KOPT-K1 (cell line): ENCODE results near the gene PTPRN2.
"Not testable (repeated sequence)": the region's sequence is repeated elsewhere in the genome, so short reads cannot be mapped to it uniquely, and the experiment has no call there.

Source experiments
- H3K27ac ChIP-seq: fragments of 200-600 bp; sonication (generic); 2 replicates; pipeline ENCODE4 v1.5.1; 2016; ENCODE audit warnings: antibody characterized with exemption, mild to moderate bottlenecking, low read depth, low read length; ENCODE audit not compliant: poor library complexity, severe bottlenecking
- H3K36me3 ChIP-seq: fragments of 200-600 bp; sonication (generic); 2 replicates; pipeline ENCODE4 v1.5.1; 2017; ENCODE audit warnings: antibody characterized with exemption, mild to moderate bottlenecking, low read length, moderate library complexity; ENCODE audit not compliant: insufficient read depth
- H3K9me3 ChIP-seq: fragments of 200-600 bp; sonication (generic); 2 replicates; pipeline ENCODE4 v1.5.1; 2017; ENCODE audit warnings: antibody characterized with exemption, low read length, mild to moderate bottlenecking; ENCODE audit not compliant: insufficient read depth, poor library complexity, severe bottlenecking

Gene PTPRN2

DNA sequence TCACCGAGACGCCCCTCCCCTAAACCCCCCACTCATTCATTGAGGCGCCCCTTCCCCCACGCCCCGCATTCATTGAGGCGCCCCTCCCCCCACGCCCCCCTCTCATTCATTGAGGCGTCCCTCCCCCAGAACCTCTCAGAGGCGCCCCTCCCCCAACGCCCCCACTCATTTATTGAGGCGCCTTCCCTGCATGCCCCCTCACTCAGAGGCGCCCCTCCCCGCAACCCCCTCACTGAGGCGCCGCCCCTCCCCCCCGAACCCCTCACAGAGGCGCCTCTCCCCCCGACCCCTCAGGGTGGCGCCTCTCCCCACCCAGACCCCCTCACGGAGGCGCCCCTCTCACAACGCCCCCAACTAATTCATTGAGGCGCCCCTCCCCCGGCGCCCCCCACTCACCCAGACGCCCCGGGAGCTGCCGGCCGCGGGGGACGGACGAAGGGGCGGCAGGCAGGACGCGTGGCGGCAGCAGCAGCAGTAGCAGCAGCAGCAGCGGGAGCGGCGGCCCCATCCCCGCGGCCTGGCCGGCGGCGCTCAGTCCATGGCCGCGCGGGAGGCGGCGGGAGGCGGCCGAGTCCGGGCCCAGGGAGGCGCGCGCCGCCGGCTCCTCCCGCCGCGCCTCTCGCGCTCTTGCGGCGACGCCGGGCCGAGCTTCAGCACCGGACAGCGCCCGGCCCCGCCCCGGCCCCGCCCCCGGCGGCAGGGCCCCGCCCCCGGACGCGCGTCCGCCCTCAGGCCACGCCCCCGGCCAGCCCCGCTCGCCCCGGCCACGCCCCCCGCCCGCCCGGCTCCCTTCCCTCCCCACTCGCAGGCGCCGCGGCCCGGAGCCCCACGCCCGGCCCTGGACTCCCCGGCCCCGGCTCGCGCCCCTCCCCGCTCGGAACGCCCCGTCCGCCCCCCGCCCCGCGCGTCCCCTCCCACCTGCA lies at the start of gene PTPRN2:
PTPRN2 (minus strand) TSS at position 662 of the 923 bp plus-strand sequence.
- Histone ChIP-seq H3K27ac (no peak within 1 kb of the TSS), H3K36me3 (no peaks in the 10 kb centered on the region), H3K9me3 (no peaks in the 10 kb centered on the region)

DNA sequence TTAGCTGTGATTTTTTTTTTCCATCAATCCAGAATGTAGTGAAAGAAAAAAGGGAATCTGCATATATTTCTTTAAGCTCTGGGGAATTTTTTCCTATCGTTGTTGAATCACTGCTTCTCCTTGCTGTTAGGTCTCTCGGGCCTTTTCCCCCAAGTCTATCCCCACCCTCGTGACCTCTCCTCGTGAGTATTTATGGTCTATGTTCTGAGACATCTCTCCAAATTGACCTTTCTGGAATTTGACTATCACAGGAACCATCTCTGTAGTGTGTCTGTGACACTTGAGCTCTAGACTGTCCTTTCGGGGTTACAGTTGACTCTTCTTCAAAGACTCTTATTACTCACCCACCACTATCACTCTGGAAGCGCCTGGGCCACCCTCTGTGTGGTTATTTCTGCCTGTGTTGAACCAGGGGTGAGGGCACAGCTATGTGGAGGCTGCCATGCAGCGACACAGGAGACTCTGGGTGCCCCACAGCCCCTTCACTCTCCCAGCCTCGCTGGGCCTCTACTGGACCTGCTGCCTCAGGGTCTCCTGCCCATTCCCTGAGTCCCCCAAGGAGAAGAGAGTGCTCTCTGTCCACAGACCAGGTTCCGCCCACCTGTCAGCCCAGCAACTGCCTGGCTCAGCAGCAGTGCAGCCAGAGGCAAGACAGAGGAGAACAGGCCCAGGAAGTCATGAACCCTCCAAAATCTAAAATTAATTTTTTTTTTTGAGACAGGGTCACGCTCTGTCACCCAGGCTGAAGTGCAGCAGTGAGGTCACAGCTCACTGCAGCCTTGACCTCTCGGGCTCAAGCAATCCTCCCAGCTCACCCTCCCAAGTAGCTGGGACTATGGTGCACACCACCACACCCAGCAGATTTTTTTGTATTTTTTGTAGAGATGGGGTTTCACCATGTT lies 45.7 kb upstream of the PTPRN2 start:
- Histone ChIP-seq H3K36me3 (peaks cover 100% of the 10 kb centered on the region), H3K27ac (no peak overlapping the region), H3K9me3 (no peaks in the 10 kb centered on the region)

DNA sequence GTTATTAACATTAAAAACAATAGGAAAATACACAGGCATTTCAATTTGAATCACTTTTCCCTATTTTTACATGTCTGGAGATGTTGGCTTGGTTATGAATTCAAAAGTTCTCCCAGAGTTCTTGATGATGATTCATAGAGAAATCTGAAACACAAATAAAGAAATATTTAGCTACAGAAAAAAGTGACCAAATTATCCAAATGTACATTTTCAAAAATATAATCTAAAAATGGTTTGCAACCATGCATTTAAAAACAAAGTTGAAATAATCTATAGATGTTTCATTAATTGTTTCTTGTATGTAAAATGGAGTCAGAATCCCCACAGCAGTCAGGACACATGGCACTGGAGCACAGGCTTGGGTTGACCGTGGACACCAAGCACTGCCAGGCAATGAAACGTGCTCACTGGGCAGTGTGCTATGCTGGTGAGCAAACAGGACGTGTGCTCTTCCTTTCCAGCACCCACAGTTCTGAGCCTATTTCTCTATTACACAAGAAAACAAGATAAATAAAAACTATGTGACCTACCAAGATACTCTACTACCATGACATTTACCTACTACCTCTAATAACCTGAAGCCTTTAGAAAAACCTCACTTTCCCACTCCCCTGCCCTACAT lies 44.1 kb upstream of the PTPRN2 start:
- no peak overlapping the region for H3K27ac ChIP-seq
- H3K36me3 ChIP-seq, result peaks cover 100% of the 10 kb centered on the region
- no peaks in the 10 kb centered on the region for H3K9me3 ChIP-seq

DNA sequence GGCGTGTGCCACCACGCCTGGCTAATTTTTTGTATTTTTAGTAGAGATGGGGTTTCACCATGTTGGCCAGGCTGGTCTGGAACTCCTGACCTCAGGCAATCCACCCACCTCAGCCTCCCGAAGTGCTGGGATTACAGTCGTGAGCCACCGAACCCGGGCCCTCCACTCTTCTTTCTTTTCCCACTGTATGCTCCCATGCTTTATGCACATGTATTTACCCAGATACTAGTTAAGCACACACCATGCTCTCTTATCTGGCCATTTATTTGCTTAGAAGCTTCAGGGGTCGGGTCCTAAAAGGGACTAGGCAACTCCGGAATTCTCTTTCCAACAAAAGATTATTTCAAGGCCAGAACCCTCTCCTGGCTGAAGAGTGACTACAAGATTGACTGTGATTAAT lies 38.7 kb upstream of the PTPRN2 start:
- peaks cover 97% of the 10 kb centered on the region for H3K36me3 ChIP-seq
- not testable (repeated sequence) for H3K9me3 ChIP-seq, H3K27ac ChIP-seq

DNA sequence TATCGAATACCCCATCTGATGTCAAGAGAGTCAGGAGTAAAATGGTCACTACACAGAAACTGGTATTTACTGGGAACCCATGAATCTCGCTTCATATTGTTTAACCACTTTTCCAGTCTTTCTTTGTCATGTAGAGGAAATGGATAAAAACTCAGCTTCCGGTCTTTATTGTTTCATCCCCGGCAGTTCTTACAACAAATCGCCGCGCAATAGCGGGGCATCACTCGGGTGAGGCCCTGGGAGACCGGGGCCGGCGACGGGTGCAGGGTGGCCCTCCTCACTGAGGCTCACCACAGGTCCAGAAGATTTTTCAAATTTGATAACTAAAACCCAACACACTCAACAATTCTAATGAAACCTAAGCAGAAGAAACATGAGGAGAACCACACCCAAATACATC lies 35.6 kb upstream of the PTPRN2 start:
- Histone ChIP-seq H3K27ac (no peak overlapping the region), H3K9me3 (no peaks in the 10 kb centered on the region), H3K36me3 (peaks cover 81% of the 10 kb centered on the region)

DNA sequence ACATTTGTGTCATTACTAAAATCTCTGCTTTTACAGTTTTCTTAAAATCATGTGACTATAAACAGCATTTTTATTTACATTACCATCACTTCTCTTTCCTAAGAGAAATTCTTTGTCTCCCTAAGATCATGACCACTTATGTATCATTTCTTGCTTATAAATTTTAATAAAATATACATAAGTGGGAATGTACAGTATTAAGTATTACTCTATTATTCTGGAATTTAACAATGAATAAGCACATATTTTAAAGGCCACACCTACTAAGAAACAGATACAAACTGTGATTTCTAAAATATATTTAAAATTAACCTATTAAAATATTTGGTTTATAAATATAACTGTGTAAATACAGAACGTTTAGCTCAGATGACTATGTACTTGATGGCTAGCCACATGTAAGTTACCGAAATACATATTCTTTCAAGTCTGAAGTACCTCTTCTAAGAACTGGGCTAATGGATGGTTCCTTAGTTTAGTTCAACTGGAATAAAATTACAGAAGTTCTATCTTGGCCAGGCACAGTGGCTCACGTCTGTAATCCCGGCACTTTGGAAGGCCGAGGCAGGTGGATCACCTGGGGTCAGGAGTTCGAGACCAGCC lies 33.3 kb upstream of the PTPRN2 start:
- H3K9me3 ChIP-seq, result no peaks in the 10 kb centered on the region
- H3K36me3 ChIP-seq, result peaks cover 81% of the 10 kb centered on the region

DNA sequence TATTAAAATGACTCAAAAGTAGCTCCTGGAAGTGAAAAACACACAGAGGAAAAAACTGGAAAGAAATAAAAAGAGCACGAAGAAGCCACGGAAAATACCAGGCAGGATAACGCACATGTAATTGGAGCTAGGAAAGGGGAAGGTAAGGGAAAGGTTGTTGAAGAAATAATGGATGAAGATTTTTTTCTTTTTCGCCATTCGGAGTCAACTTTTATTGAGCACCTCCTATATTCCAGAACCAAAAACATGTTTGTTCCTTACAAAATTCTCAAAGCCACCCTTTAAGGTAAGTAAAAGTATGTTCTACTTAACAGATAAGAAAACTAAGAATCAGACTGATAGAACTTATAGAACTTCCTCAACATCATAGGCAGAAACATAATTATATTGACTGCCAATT lies 32.8 kb upstream of the PTPRN2 start:
- Histone ChIP-seq H3K27ac (no peak overlapping the region), H3K36me3 (peaks cover 81% of the 10 kb centered on the region), H3K9me3 (no peaks in the 10 kb centered on the region)

More for the DNA sequence above, 33.3 kb upstream of the PTPRN2 start:
- H3K27ac ChIP-seq, result no peak overlapping the region

DNA sequence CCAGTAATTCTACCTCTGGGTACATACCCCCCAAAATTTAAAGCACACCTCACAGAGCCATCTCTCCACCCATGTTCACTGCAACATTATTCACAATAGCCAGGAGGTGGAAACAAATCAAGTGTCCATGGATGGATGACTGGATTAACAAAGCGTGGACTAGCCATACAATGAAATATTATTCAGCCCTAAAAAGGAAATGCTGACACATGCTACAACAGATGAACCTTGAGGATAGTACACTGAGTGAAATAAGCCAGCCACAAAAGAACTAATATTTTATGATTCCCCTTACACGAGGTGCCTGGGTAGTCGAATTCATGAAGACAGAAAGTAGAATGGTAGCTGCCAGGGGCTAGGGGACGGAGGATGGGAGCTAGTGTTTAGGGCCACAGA lies 31.1 kb upstream of the PTPRN2 start:
- Histone ChIP-seq H3K36me3 (peaks cover 76% of the 10 kb centered on the region), H3K27ac (no peak overlapping the region), H3K9me3 (no peaks in the 10 kb centered on the region)

DNA sequence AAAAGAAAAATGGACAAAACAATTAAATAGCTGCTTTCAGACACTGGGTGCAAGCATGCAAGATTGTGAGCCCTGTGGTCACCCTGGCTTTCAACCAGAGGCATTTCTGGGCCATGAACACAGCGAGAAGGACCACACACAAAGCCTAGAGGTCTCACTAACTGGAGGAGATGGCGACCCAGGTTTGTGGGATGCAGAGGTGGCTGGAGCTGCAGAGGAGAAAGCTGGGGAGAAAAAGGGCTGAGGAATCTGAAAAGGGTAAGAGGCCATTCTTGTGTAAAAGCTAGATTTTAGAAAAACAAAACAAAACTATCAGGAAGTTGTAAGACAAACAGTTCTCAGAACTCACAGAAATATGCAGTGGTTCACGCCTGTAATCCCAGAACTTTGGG lies 30.1 kb upstream of the PTPRN2 start:
- no peaks in the 10 kb centered on the region for H3K9me3 ChIP-seq
- H3K36me3 ChIP-seq, result peaks cover 76% of the 10 kb centered on the region
- no peak overlapping the region for H3K27ac ChIP-seq

DNA sequence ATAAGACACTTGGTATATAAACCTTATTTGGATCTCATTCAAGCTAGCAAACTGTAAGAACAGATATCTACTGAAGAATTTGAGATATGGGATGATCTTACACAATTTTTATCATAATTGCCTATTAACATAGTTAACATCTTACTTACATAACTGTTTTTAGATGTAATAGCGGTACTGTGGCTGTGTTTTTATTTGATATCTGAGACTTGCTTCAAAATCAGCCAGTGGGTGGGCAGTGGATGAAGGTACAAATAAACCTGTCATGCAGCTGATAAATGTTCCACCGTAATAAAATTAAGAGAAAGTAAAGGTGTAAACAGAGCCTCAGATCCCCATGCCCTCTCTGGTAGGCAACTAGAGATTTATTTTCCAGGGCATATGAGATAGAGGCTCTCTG lies 28.4 kb upstream of the PTPRN2 start:
- Histone ChIP-seq H3K9me3 (no peaks in the 10 kb centered on the region), H3K36me3 (peaks cover 74% of the 10 kb centered on the region), H3K27ac (no peak overlapping the region)

DNA sequence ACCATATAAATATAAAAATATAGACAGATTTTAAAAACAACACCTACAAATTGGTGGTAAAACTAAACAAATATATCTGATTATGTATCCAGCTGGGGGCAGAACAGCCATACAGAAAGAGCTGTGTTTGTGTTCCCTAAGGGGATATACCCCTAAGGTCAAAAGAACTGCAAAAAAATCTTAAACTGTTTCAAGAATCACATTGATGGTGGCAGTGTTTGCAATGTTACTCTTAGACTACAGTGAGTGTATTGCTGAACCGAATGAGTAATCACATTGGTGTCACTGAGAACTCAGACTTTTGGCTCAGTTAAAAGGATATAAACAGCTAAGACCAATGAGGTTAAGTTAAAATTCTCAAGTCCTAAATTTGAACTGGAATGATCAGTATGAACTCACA lies 27.1 kb upstream of the PTPRN2 start:
- Histone ChIP-seq H3K27ac (no peak overlapping the region), H3K9me3 (no peaks in the 10 kb centered on the region), H3K36me3 (peaks cover 84% of the 10 kb centered on the region)

DNA sequence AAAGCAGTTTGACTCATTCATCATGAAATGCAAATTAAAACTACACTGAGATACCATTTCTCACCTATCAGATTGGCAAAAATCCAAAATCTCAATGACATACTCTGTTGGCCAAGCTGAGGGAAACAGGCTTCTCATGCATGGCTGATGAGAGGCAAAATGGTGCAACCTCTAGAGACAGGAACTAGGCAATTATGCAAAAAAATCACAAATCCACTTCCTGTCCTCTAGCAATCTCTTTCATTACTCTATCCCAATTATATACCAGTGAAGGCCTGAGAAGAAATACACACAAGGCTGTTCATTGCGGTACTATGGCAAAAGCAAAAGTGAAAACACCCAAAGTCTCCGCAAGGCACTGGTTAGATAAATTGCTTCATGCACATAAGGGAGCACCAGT lies 25.9 kb upstream of the PTPRN2 start:
- Histone ChIP-seq H3K36me3 (peaks cover 87% of the 10 kb centered on the region), H3K27ac (peak overlapping the region; percentile 4), H3K9me3 (no peaks in the 10 kb centered on the region)

DNA sequence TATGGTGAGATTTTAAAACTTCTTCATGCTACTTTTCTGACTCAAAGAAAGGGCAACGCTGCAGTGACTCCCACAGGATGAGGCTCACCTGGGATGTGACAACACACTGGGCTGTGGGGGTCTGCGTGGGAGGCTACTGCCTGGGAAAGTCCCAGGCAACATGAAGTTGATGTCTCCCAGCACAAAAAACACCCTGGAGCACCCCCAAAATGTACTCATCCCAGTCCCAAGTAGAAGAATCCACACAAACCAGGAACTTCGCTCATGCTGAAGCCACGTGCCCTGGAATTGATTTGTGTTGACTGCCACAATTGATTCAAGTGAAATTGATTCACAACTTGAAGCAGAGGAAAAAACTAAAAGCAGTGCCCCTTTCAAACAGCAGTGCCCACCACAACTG lies 24.9 kb upstream of the PTPRN2 start:
- Histone ChIP-seq H3K36me3 (peaks cover 87% of the 10 kb centered on the region), H3K9me3 (no peaks in the 10 kb centered on the region), H3K27ac (peak overlapping the region; percentile 4)

DNA sequence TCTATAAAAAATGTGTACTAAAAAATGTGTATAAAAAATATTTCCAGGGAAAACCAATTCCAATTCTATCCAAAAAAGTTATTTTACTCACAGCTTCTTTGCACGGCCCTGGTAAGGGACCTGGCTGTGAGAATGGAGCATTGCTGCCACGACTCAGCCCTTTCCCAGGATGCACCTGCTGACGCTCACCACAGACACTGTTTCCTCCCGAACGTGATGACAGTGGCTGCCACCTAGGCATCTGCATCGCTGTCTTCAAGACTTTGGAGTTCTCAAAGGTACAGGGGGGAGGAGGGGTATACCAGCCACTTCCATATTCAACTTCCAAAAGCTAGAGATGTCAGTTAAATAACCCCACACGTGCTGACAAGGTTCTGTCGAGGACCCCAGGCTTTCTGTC lies 23.9 kb upstream of the PTPRN2 start:
- Histone ChIP-seq H3K9me3 (no peaks in the 10 kb centered on the region), H3K27ac (peak overlapping the region; percentile 19), H3K36me3 (peaks cover 87% of the 10 kb centered on the region)
